GM18873 (cell line): ENCODE data around the gene SUFU.

Experiments
- ATAC-seq: cut with Tn5 transposase; IDR thresholded peaks from one replicate; pipeline ENCODE4 v1.9.1; 2021; ENCODE audit warnings: mild to moderate bottlenecking, moderate library complexity, moderate number of reproducible peaks; ENCODE audit not compliant: unreplicated experiment, low FRiP score

Gene SUFU

DNA sequence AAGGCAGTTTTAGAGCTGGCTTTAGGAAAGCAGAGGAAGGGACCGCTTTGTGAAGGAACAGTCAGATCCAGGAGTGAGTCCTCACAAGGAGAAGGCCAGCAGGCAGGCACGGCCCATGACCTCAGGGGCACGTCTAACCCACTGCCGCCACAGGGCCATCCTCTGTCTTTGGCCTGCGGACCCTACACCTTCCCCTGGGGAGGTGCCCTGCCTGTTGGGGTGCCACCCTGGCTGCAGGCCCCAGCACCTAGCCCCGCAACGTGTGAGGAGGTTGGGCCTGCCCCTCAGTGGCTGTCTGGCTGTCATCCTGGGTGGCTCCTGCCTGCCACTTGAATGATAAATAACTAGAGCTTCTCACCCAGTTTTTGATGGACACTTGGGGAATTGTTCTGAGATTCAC, 109.5 kb downstream of the SUFU start:
- ATAC-seq: no peak

DNA sequence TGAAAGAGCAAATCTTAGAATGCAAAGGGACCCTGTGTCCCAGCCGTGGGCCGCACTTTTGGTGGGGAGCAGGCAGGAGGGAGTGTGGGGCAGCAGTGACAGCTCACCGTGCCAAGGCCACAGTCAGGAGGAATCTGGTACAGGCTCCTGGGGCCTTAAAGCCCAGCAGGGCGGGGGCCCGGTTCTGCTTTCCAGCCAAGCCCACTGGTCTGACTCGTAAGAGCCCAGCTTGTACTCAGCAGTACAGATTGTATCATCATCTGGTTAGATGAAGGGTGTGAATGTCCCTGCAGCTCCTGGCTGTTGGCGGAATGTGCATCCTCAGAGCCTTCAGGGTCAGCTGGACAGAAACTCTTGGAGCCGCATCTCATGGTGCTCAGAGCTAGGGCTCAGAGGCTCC, 110.0 kb downstream of the SUFU start:
- no peak for ATAC-seq

DNA sequence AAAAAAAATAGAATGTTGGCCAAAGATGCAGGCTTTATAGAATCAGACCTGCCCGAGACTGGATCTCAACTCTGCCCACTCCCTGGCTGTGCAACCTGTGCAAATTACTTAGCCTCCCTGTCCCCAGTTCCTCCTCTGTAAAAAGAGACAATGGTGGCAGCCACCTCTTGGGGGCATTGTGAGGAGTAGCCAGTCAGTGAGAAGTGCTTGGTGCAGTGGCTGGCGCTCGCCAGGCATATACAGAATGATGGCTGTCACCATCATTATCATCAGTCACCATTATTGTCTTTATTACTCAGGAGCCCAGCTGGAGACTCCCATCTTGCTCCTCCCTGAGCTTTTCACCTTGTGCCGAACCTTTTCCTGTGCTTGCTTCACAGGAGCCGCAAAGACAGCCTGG, 111.1 kb downstream of the SUFU start:
- no peak for ATAC-seq

DNA sequence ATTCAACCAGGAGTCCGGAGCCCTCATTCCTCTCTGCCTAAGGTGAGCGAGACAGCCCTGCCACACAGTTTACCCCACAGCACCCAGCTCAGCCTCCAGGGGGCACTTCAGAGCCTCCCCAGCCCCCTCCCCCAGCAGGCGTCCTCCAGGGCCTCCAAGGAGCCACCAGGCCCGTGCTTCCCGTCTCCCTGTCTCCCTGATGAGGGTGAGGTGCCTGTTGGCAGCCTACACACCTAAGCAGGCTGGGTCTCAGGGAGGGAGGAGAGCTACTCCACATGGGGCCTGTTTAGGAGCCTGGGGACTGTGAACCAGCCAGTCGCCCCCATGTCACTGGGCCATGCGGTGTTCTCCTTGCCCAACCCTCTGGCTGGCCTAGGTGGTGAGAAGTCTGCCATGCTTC, 111.6 kb downstream of the SUFU start:
- no peak for ATAC-seq

DNA sequence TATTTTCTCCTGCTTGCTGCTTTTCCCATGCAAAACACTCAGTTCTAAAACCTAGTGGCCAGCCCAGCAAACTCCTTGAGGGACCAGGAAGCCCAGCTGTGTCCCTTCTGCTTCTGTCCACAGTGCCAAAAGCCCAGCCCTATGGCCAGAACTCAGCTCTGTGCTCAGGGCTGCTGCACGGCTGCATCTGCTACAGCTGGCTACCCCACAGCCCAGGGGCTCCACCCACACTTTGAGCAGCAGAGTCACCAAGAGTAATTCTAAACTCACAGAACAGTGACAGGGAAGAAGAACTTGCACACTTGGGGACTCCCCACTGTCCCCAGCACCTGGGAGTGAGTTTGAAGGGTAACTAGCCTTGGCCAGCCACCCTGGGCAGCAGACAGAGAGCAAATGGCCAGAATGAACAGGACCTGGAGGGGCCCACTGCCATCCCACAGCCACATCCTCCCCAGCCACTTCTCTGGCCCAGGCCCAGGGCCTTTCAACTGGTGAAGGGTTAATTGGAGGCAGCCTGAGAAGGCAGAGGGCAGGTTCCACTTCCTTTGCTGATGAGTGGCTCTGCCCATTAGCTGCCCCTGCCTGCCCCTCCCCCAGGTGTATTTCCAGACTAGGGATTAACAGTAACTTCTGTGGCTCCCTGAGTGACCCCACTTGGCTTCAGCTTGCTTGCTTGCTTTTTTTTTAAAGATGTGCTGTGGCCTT, 112.4 kb downstream of the SUFU start:
- ATAC-seq: no peak

DNA sequence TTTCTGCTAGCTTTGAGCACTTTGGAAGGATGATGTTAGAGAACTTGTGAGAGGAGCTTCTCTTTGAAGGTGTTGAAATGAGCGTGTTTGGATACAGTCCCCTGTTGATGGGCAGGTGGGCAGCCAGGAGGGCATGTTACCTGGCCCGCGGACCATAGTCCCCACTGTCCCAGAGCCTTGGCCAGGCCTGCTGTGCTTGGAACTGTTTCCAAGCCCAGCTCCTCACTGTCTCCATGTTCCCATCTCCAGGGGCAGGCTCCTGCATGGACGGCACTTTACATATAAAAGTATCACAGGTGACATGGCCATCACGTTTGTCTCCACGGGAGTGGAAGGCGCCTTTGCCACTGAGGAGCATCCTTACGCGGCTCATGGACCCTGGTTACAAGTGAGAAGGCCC, 113.3 kb downstream of the SUFU start:
- ATAC-seq: no peak

DNA sequence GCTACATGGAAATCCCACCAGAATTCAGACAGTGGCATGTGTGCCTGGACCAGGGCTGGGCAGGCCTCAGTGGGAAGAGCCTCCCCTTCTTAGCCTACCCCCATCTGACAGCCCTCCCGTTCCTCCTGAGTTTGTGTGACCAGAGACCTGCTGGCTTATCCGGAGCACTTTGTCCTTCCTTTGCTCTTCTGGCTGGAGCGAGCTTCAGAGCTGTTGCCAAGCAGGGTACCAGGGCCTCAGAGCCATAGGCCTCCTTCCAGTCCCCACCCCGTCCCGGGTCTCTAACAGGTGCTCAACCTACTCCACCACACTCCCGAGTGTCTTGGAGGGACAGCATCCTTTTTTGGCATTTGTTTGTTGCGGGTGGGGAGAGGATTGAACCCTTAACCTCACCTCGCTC, 114.0 kb downstream of the SUFU start:
- ATAC-seq: no peak

DNA sequence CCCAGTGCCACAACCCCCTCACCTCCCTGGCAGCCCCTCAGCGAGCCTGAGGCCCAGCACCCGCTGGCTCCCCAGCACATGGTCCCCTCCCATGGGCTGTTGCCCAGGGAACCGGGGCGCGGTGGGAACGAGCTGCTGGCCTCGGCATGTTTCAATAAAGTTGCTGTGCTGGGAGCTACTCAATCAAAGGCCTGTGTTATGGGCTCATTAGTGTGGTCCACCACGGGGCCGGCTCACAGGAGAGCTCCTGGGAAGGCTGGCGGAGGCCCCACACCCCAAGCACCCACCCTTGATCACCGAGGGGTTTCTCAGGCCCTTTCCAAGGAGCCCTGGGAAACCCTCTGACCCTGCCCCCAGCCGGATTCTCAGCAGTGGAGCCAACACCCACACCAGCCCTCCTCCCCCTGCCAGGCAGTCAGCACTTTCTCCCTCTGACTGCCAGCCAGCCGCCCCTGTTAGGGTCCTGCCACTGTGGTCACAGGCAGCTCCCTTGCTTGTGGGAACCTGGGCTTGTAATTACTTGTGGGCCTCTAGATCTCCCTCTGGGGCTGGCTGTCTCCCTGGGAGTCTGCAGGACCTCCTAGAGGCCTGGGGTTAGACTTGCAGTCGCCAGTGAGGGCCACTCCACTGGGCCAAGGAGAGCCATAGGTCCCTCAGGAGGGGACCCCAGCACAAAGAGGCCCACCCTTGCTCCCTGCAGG, 115.7 kb downstream of the SUFU start:
- no peak for ATAC-seq

DNA sequence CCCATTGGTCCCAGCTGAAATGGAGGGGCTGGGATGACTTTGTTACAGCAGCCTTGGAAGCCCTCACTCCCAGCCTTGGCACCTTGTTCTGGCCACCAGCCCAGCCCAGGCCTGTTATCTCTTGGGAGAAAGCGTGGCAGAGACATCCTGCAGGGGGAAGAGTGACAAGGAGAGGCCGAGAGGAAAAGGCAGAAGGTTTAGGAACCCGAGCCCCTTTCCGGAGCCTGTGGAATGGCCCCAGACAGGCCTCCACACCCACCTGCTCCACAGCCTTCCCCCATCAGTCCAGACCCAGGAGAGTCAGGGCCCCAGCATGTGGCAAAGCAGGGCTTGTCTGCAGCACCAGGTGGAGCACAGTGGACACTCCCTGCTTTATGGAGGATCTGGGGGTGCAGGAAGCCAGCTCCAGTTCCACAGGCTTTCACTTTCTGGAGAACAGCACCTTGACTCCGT, 116.4 kb downstream of the SUFU start:
- ATAC-seq: no peak

DNA sequence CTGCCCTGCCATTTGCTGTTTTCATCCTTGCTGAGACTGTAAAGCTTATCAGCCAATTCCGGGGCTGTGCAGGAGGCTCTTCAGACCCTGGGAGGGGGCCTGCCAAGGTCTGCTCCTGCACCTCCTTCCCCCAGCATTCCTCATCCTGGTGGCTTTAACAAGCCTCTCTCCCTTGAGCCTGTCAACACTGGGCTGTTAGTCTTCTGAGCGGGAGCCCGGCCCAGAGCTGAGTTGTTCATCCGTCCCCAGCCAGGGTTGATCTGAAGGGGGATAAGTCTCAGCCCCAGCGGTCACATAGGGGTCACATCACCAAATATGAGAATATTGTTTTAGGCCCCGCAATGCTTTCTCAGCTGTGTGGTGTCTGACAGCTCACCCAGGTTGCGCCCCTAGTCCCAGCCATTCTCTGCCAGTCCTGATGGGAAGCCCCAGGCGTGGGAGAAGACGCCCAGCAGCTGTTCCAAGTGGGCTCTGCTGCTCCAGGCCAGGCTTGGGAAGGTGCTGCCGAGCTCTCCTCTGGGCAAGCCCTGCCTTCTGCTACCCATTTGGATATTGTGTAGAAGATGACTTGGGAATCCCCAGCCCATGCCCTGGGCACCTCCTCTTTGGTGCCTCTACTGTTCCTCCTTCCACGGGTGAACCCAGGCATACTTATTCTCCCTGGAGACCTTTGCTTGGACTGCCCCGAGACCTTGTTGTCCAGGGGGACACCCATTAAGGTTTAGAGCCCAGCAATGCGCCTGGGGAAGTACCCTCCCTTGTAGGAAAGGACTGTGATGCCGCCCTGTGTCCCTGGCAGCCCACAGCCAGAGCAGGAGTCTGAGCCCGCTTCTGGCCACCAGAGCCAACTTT, 117.0 kb downstream of the SUFU start:
- no peak for ATAC-seq

DNA sequence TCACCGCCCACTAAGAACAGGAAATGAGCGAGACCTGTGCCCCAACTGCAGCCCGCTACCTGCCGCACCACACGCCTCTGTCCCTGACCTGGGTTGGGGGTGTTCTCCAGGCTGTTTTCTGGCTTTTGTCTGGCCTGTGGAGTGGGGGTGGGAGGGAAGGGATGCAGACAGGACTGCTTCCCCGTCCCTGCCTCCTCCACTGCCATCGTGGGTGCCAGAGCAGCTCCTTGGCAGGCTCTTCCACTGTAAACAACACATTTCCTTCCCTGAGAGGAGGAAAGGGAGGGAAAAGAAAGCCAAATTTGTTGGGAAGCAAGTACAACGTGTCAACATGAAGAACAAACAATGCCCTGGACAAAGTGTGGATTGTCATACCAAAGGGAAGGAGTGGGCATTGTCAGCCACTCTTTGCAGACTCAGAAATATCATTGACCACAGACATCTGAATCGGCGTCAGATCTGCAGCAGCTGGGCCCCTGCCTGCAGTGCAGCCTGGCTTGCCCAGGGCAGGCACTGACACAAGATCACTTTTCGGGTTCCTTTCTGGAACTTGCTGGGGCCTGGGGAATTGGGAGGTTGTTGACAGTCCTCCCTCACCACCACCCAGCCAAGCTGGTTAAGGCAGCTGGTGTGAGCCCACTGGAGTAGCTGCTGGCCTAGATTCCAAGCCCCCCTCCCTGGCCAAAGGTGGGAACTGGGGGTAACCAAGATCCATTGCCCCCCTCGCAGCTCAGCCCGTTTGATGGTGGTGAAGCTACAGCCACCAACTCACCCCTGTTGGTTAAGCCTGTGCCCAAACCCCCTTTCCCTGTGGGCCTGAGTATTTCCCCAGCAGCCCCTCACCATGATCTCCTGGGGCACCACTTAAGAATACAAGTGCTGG, 117.9 kb downstream of the SUFU start:
- ATAC-seq: no peak

DNA sequence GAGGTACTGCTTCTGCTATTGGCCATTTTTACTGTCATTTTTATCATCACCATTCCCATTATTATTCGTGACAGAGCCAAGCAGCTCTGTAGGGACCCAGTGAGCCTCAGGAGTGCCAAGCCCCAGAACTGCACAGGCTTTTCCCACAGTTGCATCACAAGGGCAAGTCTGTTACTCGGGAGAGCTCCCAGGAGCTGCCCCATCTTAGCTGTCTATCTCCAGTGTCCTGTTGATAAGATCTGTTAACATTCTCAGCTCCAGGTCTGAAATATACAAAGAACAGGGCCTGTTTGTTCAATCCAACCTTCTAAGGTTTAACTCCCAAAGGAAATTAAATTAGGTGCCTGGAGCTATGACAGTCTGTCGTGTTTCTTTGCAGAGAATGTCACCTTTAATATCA, 120.3 kb downstream of the SUFU start:
- no peak for ATAC-seq

DNA sequence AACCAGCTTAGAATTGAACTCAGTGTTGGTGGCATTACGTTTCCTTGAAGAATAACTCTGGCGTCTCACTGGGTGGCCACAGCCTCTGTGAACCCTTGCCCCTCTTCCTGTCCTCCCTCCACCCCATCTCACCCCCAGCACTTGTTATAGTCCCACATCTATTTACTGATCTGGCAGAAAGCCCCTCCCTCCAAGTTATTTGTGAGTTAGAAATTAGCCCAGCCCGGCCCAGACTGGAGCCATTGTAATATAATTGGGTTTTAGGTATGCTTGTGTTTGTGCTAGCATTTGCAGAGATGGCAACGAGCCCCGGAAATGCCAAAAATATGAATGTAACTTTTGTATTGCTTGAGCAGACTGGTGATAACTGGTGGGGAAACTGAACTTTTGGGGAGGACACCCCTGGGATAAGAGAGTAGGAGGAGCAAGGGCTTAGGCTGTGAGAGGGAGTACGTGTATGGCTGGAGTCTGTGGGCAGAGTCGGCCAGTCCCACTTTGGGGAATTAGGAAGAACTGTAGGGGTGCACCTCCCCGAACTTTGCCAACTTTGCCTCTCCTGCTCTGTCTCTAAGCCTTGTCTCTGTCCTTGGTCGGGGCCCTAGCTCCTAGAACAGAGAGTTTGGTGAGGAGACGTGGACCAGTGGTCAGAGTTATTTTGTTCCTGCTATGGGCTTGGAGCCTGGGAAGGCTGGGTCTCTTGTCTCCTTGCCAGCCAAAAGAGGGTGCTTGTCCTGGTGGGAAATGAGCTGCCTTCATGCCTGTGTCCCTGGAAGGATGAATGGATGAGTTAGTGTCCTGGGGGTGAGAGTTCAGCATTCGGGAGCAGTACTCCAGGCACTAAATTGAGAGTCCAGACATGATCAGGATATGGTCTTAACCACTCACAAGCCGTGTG, 121.2 kb downstream of the SUFU start:
- ATAC-seq: no peak

DNA sequence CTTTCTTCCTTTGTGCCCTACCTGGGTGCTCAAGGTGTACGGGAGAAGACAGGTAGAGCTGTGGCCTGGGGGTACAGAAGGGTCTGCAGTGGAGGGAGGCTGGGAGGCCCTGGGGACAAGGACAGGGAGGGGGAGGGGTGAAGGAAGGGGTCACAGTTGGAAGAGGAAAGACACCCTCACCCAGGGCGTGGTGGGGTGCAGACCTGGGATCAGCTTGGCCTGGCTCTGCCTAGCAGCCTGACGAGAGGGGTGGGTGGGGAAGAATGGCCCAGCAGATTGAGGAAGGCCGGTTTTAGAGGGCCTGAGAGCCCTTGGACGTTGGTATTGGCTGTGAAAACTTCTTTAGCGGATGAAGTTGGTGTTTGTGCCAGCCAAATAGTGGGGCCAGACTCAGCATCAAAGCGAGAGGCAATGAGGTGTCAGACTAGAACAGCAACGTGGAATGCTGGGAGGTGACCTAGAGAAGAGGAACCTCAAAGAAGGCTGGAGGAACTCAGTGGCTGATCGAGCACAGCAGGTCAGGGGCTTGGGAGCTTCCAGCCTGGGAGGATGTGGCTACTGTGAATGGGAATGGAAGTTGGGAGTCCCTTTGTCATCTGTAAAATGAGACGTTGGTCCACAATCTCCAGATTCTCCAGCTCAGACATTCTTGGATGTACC, 122.4 kb downstream of the SUFU start:
- ATAC-seq: no peak

DNA sequence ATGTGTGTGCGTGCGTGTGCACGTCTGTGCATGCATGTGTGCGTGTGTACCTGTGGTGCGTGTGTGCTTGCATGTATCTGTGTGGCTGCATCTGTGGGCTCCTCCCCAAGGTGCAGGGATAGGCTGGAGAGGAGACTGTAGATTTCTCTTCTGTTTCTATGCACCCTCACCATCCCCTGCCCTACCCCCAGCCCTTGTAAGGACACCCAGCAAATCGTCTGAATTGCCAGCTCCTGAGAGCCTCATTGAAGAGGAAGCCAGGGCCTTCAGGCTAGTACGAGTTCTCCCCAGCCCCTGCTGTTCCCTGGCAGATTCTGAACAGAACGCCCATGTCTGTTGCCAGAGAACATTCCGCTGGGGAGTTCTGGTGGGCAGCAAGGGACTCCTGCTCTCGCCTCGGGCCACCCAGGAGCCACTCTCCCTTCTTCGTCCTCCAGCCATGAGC, 123.5 kb downstream of the SUFU start:
- ATAC-seq: no peak

DNA sequence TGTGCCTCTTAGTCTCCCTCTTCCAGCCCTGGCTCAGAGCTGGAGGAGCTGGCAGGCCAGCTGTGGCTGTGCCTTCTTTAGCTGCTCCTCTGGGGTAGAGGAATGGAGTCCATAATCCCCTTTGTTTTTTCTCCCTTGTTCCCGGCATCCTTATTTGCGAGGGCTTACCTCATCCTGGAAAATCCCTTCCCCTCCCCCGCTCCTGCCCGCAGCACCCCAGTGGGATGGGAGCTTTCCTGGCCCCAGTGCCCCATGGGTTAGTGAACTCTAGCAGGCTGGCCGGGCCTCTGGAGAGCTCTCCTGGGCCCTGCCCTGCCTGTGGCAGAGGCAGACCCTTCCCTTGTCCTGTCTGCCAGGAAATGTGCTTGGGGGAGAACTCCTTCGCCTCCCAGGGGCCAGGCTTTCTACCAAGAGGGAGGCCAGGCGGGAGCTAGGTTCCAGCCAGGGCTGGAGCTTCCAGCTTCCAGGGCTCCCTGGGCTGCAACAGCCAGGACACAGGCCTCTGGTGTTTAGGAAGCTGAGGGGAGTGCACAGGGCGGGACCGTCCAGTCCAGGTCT, 124.0 kb downstream of the SUFU start:
- ATAC-seq: no peak

DNA sequence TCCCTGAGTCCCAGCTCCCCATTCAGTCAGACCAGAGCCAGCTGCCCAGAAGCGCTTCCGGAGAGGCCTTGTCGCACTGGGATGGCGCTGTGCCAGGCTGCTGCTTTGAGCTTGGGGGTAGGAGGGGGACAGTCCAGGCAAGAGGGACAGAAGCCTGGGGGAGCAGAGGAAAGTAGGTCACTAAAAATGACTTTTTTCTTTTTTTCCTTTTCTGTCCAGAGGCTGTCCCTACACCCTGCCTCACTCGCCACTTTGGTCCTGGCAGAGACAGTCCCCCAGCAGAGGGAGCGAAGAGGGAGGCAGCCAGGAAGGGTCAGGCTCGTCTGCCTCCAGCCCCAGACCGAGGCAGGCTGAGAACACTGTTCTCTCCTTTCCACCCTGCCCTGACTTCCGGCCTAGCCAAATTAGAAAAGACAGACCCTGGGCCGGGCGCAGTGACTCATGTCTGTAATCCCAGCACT, 124.7 kb downstream of the SUFU start:
- ATAC-seq: no peak
